GM12878 (cell line): ENCODE data around the gene MRPL38. TPM values are rescaled to one million over a fixed set of nuclear protein-coding genes. Genes with fewer than 3 reads are reported as not detected.
A peak's percentile ranks its signal among the peaks of the same experiment; 100 is the strongest.
"Not testable (repeated sequence)": the region's sequence is repeated elsewhere in the genome, so short reads cannot be mapped to it uniquely, and the experiment has no call there.

Experiments used
- ATAC-seq: fragments of 200-7000 bp; cut with Tn5 transposase; 3 replicates; pipeline ENCODE4 v1.9.1; 2020; ENCODE audit warnings: mild to moderate bottlenecking, moderate library complexity
- BruUV-seq: library from RNA; stranded (reverse); fragments of 400-500 nt; replicated peaks from 2 replicates; lab custom pipeline; 2021; lab: Mats Ljungman, UMichigan
- CTCF ChIA-PET: fragments of 300-600 bp; sonication (Branson Sonifier 250); formaldehyde crosslinking; extraction: SDS; loops from one replicate; lab custom pipeline; 2021; ENCODE audit warnings: inconsistent platforms; lab: Yijun Ruan, JAX
- POLR2A ChIA-PET: fragments of 350-600 bp; formaldehyde crosslinking; extraction: SDS; loops from one replicate; lab custom pipeline; 2021; ENCODE audit warnings: inconsistent platforms; lab: Charles Lee
- RAD21 ChIA-PET: fragments of 300-600 bp; sonication (Branson Sonifier 250); formaldehyde crosslinking; loops from one replicate; lab custom pipeline; 2023; ENCODE audit warnings: antibody characterized with exemption; ENCODE audit not compliant: unreplicated experiment; lab: Charles Lee
- SMC1A ChIA-PET: fragments of 300-600 bp; sonication (Branson Sonifier 250); formaldehyde crosslinking; loops from one replicate; lab custom pipeline; 2023; ENCODE audit not compliant: unreplicated experiment, uncharacterized antibody; lab: Charles Lee
- DNase-seq: peaks from one replicate; pipeline ENCODE4 v3.0.0-alpha.2; 2011; ENCODE audit warnings: low read depth, low spot score
- FAIRE-seq: peaks from 3 replicates; lab custom pipeline; 2011; peaks lifted over from hg19 to GRCh38; lab: Jason Lieb, UNC
- H2AFZ ChIP-seq: 2 replicates; pipeline ENCODE4 v1.6.0; 2011; ENCODE audit warnings: low read depth, low read length, control low read depth; ENCODE audit not compliant: control insufficient read depth
- H3K27ac ChIP-seq: 2 replicates; pipeline ENCODE4 v1.5.1; 2011; ENCODE audit warnings: control low read depth; ENCODE audit not compliant: control insufficient read depth, insufficient read depth
- H3K27me3 ChIP-seq, 2 experiments: replicated peaks in 1 of 2; 2 replicates each; pipeline versions ENCODE4 v1.6.0 to v1.6.1; 2011; ENCODE audit warnings: low read length in 1 of 2; ENCODE audit not compliant: control insufficient read depth in 2 of 2, insufficient read depth in 2 of 2
- H3K36me3 ChIP-seq, 2 experiments: 2 replicates each; pipeline ENCODE4 v1.5.1; 2011; ENCODE audit warnings: low read length in 1 of 2; ENCODE audit not compliant: control insufficient read depth in 2 of 2, insufficient read depth in 2 of 2
- H3K4me1 ChIP-seq: 2 replicates; pipeline ENCODE4 v1.6.1; 2011; ENCODE audit warnings: mild to moderate bottlenecking, low read length, moderate library complexity, mixed read lengths; ENCODE audit not compliant: control insufficient read depth, insufficient read depth
- H3K4me2 ChIP-seq: 2 replicates; pipeline ENCODE4 v1.6.0; 2011; ENCODE audit warnings: control low read depth; ENCODE audit not compliant: control insufficient read depth, insufficient read depth
- H3K4me3 ChIP-seq: fragments of 200-600 bp; sonication (generic); 2 replicates; pipeline ENCODE4 v1.5.1; 2016
- H3K79me2 ChIP-seq: 2 replicates; pipeline ENCODE4 v1.6.0; 2011; ENCODE audit warnings: low read length; ENCODE audit not compliant: control insufficient read depth, insufficient read depth
- H3K9ac ChIP-seq: 2 replicates; pipeline ENCODE4 v1.8.0; 2011; ENCODE audit warnings: low read length, control low read depth, mixed read lengths; ENCODE audit not compliant: control insufficient read depth, insufficient read depth
- H3K9me3 ChIP-seq: replicated peaks from 3 replicates; pipeline ENCODE4 v1.5.1; 2011; ENCODE audit warnings: mild to moderate bottlenecking, low read length; ENCODE audit not compliant: control insufficient read depth, insufficient read depth
- H4K20me1 ChIP-seq: 2 replicates; pipeline ENCODE4 v1.6.0; 2011; ENCODE audit not compliant: control insufficient read depth, insufficient read depth
- SPI1 ChIP-seq: IDR thresholded peaks from 2 replicates; pipeline ENCODE4 v1.6.1; 2011; ENCODE audit warnings: low read depth, mild to moderate bottlenecking, low read length, moderate library complexity, borderline replicate concordance; ENCODE audit not compliant: insufficient read depth
- WGBS: methylation state at CpG from one replicate; pipeline ENCODE4 v1.1.6; 2016; ENCODE audit warnings: low lambda C conversion rate; ENCODE audit not compliant: insufficient replicate concordance, insufficient coverage; ENCODE audit errors: missing lambda C conversion rate; 5-methylcytosine and 5-hydroxymethylcytosine counted together
- in situ Hi-C: fragments of 300-500 bp; cut with MboI; formaldehyde crosslinking; loops from 9 replicates; pipeline ENCODE4 v1.14.3; 2018; ENCODE audit warnings: mixed read lengths
- intact Hi-C: fragments of 100-400 bp; cut with micrococcal nuclease; formaldehyde crosslinking; loops from one replicate; pipeline ENCODE4 v1.14.2; 2022; ENCODE audit not compliant: unreplicated experiment
- polyA plus RNA-seq, 11 experiments: library from polyadenylated mRNA; depleted of rRNA in 4 of 11; unstranded in 6 of 11; stranded (reverse) in 5 of 11; fragments of >200 nt; fragmentation: Nextera tagmentation in 4 of 11; fragmentation: Illumina TruSeq in 1 of 11; extraction: Ambion mirVana in 4 of 11; extraction: Trizol in 1 of 11; gene quantifications; 1 replicate in 1 of 11; 2 replicates in 10 of 11; pipeline versions ENCODE4 v1.2.1 to v1.2.3, GENCODE V29; 2011 to 2016; ENCODE audit warnings: inconsistent platforms in 2 of 11, missing spikeins in 2 of 11, low read depth in 1 of 11
- total RNA-seq, 4 experiments: library from RNA; depleted of rRNA in 3 of 4; stranded (reverse); fragments of >200 nt in 3 of 4; fragmentation: Illumina TruSeq in 1 of 4; extraction: Trizol in 1 of 4; gene quantifications; 2 replicates each; pipeline versions ENCODE4 v1.2.1 to v1.2.3, GENCODE V29; 2013 to 2021
- TF ChIP-seq, protein P1 (sequence below): fragments of 450-650 bp; IDR thresholded peaks from 2 replicates; pipeline ENCODE4 v1.6.1; 2017; ENCODE audit warnings: low read depth, mild to moderate bottlenecking, moderate library complexity

MRPL38 gene
- total and polyA plus RNA-seq, 10 of the 15 experiments (the other 5 are each of a cell fraction or from before 2014, with no cell fraction given) = 6.6 to 205 (median 53.1) TPM

DNA sequence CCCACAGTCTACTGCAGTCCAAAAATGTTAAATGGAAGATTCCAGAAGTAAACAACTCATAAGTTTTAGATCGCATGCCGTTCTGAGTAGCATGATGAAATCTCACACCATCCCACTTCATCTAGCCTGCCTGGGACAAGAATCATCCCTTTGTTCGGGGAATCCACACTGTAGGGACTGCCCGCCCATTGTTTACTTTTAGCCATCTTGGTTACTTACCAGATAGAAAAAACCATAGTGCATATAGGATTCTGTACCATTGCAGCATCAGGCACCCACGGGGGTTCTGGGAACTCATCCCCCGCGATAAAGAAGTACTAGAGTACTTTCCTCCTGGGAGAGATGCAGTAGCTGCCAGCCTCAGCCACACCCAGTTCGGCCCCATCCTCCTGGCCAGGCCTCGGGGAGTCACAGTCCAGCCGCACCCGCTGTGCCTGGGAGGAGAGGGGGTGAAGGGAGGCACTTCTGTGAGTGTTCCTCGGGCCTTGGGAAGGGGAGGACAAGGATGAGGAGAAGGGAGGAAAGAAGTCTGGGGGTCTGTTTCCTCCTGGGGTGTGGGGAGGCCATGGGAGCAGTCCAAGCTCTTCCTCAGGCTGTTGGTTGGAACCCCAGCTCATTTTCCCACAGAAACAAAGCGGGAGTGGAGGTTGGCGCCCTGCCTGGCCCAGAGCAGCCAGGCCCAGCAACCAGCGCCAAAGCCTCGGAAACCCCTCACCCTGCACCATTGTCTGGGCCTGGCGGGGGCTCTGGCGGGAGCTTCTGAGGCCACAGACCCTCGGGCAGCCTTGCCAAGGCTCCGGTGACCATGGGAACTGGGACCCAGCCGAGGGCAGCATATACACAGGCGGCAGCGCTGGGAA is 35.2 kb downstream of the MRPL38 start (continued):
- TF ChIP-seq, protein P1, sequence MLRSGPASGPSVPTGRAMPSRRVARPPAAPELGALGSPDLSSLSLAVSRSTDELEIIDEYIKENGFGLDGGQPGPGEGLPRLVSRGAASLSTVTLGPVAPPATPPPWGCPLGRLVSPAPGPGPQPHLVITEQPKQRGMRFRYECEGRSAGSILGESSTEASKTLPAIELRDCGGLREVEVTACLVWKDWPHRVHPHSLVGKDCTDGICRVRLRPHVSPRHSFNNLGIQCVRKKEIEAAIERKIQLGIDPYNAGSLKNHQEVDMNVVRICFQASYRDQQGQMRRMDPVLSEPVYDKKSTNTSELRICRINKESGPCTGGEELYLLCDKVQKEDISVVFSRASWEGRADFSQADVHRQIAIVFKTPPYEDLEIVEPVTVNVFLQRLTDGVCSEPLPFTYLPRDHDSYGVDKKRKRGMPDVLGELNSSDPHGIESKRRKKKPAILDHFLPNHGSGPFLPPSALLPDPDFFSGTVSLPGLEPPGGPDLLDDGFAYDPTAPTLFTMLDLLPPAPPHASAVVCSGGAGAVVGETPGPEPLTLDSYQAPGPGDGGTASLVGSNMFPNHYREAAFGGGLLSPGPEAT = no peak
- no peak for TF ChIP-seq SPI1

DNA sequence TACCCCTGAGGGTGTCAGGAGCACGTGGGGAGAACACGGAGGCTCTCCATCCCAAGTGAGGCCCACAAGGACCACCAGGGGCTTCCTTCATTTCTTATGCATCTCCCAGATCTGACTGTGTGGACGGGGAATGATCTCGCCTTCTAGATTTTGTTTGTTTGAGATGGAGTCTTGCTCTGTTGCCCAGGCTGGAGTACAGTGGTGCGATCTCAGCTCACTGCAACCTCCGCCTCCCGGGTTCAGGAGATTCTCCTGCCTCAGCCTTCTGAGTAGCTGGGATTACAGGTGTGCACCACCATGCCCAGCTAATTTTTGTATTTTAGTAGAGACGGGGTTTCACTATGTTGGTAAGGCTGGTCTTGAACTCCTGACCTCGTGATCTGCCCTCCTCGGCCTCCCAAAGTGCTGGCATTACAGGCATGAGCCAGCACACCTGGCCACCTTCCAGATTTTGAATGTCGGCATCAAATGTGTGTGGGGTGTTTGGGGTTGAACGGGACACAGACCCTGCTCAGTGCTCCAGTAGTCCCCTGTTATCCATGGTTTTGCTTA is 35.9 kb downstream of the MRPL38 start:
- RAD21 ChIA-PET, H2AFZ ChIP-seq, intact Hi-C loops, H3K4me2 ChIP-seq, DNase-seq, in situ Hi-C loops, SMC1A ChIA-PET, H3K9ac ChIP-seq, H3K4me3 ChIP-seq, FAIRE-seq, H3K36me3 ChIP-seq, H3K27ac ChIP-seq, H3K9me3 ChIP-seq, H3K27me3 ChIP-seq, H3K79me2 ChIP-seq, H4K20me1 ChIP-seq, ATAC-seq, BruUV-seq: not testable (repeated sequence)
- ChIA-PET CTCF (interaction anchor here (1.3 kb wide), 1 partner anchor 10 kb away, joined by 5 read pairs; no protein-coding TSS in a partner anchor), POLR2A (interaction anchor here (1.8 kb wide), 1 partner anchor 10 kb away, joined by 3 read pairs; no protein-coding TSS in a partner anchor)
- WGBS = 75% methylated on average over 12 of the region's 12 CpGs
- peaks cover 16% of the 10 kb centered on the region for H3K4me1 ChIP-seq

DNA sequence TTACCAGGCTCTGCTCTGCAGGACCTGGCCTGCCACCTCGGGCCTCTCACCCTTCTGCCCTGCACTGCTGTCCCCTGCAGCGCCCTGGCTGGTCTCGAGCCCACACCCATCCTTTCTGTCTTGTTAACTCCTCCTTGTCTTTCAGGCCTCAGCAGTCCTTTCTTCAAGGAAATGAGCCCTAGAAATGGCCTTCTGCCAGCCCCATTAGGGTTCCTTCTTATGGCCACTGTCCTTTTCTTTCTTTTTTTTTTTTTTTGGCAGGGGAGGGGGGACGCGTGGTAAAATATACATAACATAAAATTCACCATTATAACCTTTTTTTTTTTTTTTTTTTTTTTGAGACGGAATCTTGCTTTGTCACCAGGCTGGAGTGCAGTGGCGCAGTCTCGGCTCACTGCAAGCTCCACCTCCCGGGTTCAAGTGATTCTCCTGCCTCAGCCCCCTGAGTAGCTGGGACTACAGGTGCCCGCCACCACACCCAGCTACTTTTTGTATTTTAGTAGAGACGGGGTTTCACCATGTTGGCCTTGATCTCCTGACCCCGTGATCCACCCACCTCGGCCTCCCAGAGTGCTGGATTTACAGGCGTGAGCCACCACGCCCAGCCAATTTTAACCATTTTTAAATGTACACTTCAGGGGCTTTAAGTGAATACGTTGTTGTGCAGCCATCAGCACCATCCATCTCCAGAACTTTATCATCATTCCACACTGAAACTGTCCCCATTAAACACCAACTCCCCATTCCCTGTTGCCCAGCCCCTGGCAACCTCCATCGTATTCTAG is 39.1 kb downstream of the MRPL38 start:
- not testable (repeated sequence) for FAIRE-seq

More for the DNA sequence above, 39.1 kb downstream of the MRPL38 start:
- ChIA-PET POLR2A (interaction anchor here (0.6 to 1.7 kb wide), 6 partner anchors 10 to 401 kb away, joined by 3 to 16 read pairs (median 4); partner anchors contain the start of genes TRIM47 and WBP2), RAD21 (interaction anchor here (0.7 to 1.3 kb wide), 4 partner anchors 10 to 31 kb away, joined by 3 to 5 read pairs (median 3); partner anchors contain the start of gene TRIM65), SMC1A (interaction anchor here (0.7 to 1.4 kb wide), 6 partner anchors 9 to 139 kb away, joined by 3 to 6 read pairs (median 3); partner anchors contain the start of gene WBP2), CTCF (interaction anchor here (1.0 to 2.1 kb wide), 5 partner anchors 9 to 112 kb away, joined by 3 to 8 read pairs (median 4); no protein-coding TSS in a partner anchor)
- H2AFZ ChIP-seq, H3K9me3 ChIP-seq, H4K20me1 ChIP-seq, in situ Hi-C loops, BruUV-seq, H3K27ac ChIP-seq, H3K4me3 ChIP-seq, H3K79me2 ChIP-seq, H3K27me3 ChIP-seq, intact Hi-C loops, H3K9ac ChIP-seq, H3K36me3 ChIP-seq, ATAC-seq, DNase-seq: not testable (repeated sequence)
- Histone ChIP-seq H3K4me2 (peak overlapping the region; percentile 51), H3K4me1 (peaks cover 16% of the 10 kb centered on the region)
- 84% methylated on average over 12 of the region's 17 CpGs for WGBS
